Panc1 (cell line): ENCODE results near the gene ZNRF3.

ENCODE experiments used
- POLR2AphosphoS5 ChIP-seq: IDR thresholded peaks from 2 replicates; pipeline ENCODE4 v1.6.1; 2012; ENCODE audit warnings: mild to moderate bottlenecking, low read depth, low read length, moderate library complexity
- TF ChIP-seq, protein P1 (sequence below): fragments of 450-650 bp; IDR thresholded peaks from 2 replicates; pipeline ENCODE4 v1.5.1; 2017; ENCODE audit warnings: mild to moderate bottlenecking
- TF ChIP-seq, protein P2 (sequence below), 2 experiments: IDR thresholded peaks; 2 replicates each; pipeline ENCODE4 v1.6.1; 2011 to 2012; ENCODE audit warnings: low read depth in 2 of 2, control low read depth in 1 of 2, low read length in 1 of 2, mild to moderate bottlenecking in 1 of 2, moderate library complexity in 1 of 2; ENCODE audit not compliant: insufficient read depth in 1 of 2

DNA sequence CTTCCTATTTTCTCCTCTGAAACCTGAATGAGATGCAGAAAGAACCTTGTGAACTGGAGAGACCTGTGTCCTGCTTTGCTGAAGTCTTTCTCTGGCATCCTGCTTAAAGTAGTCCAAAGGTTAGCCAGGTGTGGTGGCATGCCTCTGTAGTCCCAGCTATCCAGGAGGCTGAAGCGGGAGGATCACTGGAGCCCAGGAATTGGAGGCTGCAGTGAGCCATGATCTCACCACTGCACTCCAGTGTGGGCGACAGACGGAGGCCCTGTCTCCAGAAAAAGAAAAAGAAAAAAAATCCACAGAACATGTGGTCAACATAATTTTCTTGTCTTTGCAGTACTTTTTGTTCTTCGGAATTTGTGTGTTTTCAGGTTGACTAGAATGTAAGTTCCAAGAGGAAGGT, 187.1 kb downstream of the ZNRF3 start:
- TF ChIP-seq, protein P1, sequence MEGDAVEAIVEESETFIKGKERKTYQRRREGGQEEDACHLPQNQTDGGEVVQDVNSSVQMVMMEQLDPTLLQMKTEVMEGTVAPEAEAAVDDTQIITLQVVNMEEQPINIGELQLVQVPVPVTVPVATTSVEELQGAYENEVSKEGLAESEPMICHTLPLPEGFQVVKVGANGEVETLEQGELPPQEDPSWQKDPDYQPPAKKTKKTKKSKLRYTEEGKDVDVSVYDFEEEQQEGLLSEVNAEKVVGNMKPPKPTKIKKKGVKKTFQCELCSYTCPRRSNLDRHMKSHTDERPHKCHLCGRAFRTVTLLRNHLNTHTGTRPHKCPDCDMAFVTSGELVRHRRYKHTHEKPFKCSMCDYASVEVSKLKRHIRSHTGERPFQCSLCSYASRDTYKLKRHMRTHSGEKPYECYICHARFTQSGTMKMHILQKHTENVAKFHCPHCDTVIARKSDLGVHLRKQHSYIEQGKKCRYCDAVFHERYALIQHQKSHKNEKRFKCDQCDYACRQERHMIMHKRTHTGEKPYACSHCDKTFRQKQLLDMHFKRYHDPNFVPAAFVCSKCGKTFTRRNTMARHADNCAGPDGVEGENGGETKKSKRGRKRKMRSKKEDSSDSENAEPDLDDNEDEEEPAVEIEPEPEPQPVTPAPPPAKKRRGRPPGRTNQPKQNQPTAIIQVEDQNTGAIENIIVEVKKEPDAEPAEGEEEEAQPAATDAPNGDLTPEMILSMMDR, result no peak
- TF ChIP-seq POLR2AphosphoS5, result no peak
- TF ChIP-seq, protein P2, sequence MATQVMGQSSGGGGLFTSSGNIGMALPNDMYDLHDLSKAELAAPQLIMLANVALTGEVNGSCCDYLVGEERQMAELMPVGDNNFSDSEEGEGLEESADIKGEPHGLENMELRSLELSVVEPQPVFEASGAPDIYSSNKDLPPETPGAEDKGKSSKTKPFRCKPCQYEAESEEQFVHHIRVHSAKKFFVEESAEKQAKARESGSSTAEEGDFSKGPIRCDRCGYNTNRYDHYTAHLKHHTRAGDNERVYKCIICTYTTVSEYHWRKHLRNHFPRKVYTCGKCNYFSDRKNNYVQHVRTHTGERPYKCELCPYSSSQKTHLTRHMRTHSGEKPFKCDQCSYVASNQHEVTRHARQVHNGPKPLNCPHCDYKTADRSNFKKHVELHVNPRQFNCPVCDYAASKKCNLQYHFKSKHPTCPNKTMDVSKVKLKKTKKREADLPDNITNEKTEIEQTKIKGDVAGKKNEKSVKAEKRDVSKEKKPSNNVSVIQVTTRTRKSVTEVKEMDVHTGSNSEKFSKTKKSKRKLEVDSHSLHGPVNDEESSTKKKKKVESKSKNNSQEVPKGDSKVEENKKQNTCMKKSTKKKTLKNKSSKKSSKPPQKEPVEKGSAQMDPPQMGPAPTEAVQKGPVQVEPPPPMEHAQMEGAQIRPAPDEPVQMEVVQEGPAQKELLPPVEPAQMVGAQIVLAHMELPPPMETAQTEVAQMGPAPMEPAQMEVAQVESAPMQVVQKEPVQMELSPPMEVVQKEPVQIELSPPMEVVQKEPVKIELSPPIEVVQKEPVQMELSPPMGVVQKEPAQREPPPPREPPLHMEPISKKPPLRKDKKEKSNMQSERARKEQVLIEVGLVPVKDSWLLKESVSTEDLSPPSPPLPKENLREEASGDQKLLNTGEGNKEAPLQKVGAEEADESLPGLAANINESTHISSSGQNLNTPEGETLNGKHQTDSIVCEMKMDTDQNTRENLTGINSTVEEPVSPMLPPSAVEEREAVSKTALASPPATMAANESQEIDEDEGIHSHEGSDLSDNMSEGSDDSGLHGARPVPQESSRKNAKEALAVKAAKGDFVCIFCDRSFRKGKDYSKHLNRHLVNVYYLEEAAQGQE (IDR thresholded peaks at IDR 0.05; ENCODE audit: insufficient read depth in 1 of 2, low read depth in 2 of 2, low read length in 1 of 2), result no peak
